H1 (cell line): ENCODE data around the gene C5orf52. TPM values are rescaled to one million over a fixed set of nuclear protein-coding genes. Genes with fewer than 3 reads are reported as not detected.

Experiments
- CTCF ChIA-PET: fragments of 300-600 bp; sonication (Branson Sonifier 250); formaldehyde crosslinking; loops from one replicate; lab custom pipeline; 2021; ENCODE audit not compliant: partially characterized antibody; lab: Charles Lee
- POLR2A ChIA-PET: fragments of 300-600 bp; sonication (Branson Sonifier 250); formaldehyde crosslinking; loops from one replicate; lab custom pipeline; 2021; ENCODE audit warnings: inconsistent platforms; ENCODE audit not compliant: partially characterized antibody; lab: Charles Lee
- DNase-seq, 2 experiments: peaks; one replicate each; pipeline versions ENCODE4 v3.0.0 to v3.0.0-alpha.2; 2010 to 2022; ENCODE audit warnings: low spot score in 2 of 2, low read depth in 1 of 2, mixed read lengths in 1 of 2
- FAIRE-seq: peaks from 2 replicates; lab custom pipeline; 2011; peaks lifted over from hg19 to GRCh38; lab: Jason Lieb, UNC
- H2AFZ ChIP-seq: 2 replicates; pipeline ENCODE4 v1.8.1; 2012; ENCODE audit warnings: low read length, inconsistent platforms
- H2AK5ac ChIP-seq: 2 replicates; pipeline ENCODE4 v1.6.1; 2013; ENCODE audit warnings: low read depth, low read length
- H2BK120ac ChIP-seq: replicated peaks from 2 replicates; pipeline ENCODE3; 2013; ENCODE audit warnings: low read depth, low read length, inconsistent platforms
- H2BK12ac ChIP-seq: 2 replicates; pipeline ENCODE4 v1.6.1; 2013; ENCODE audit warnings: low read depth, low read length
- H2BK15ac ChIP-seq: 2 replicates; pipeline ENCODE4 v1.6.1; 2013; ENCODE audit warnings: low read length
- H2BK20ac ChIP-seq: 2 replicates; pipeline ENCODE4 v1.6.1; 2013; ENCODE audit warnings: low read length
- H2BK5ac ChIP-seq: 2 replicates; pipeline ENCODE4 v1.6.1; 2013; ENCODE audit warnings: low read depth, low read length
- H3K14ac ChIP-seq: 2 replicates; pipeline ENCODE4 v1.6.1; 2013; ENCODE audit warnings: inconsistent platforms; ENCODE audit not compliant: insufficient read length
- H3K18ac ChIP-seq: 2 replicates; pipeline ENCODE4 v1.6.1; 2013; ENCODE audit warnings: low read length; ENCODE audit errors: extremely low read depth
- H3K23ac ChIP-seq: 2 replicates; pipeline ENCODE4 v1.6.1; 2013; ENCODE audit warnings: inconsistent platforms; ENCODE audit not compliant: insufficient read length
- H3K23me2 ChIP-seq: 2 replicates; pipeline ENCODE4 v1.6.1; 2013; ENCODE audit warnings: low read depth, low read length
- H3K27ac ChIP-seq: 2 replicates; pipeline ENCODE4 v1.6.1; 2011; ENCODE audit warnings: low read depth, low read length, inconsistent platforms
- H3K27me3 ChIP-seq, 4 experiments: replicated peaks in 1 of 4; 1 replicate in 1 of 4; 2 replicates in 3 of 4; pipeline versions ENCODE4 v1.6.1 to v1.8.1; 2011 to 2013; ENCODE audit warnings: low read length in 3 of 4, mild to moderate bottlenecking in 3 of 4, inconsistent platforms in 2 of 4, mixed read lengths in 2 of 4, moderate library complexity in 1 of 4; ENCODE audit not compliant: control insufficient read depth in 3 of 4, insufficient read depth in 3 of 4; ENCODE audit errors: extremely low read depth in 1 of 4
- H3K36me3 ChIP-seq, 4 experiments: 2 replicates each; pipeline versions ENCODE4 v1.6.1 to v1.8.1; 2011 to 2013; ENCODE audit warnings: mild to moderate bottlenecking in 4 of 4, low read length in 3 of 4, moderate library complexity in 2 of 4, control low read depth in 1 of 4, inconsistent platforms in 1 of 4; ENCODE audit not compliant: insufficient read depth in 4 of 4, control insufficient read depth in 2 of 4
- H3K4ac ChIP-seq: replicated peaks from 2 replicates; pipeline ENCODE3; 2013; ENCODE audit warnings: low read length, low read depth, mixed read lengths, inconsistent platforms; ENCODE audit not compliant: insufficient read length
- H3K4me1 ChIP-seq, 4 experiments: replicated peaks in 1 of 4; 1 replicate in 1 of 4; 2 replicates in 3 of 4; pipeline versions ENCODE4 v1.6.1 to v1.8.1; 2011 to 2013; ENCODE audit warnings: low read length in 3 of 4, inconsistent platforms in 2 of 4, mixed read lengths in 1 of 4; ENCODE audit not compliant: insufficient read depth in 4 of 4, control insufficient read depth in 3 of 4
- H3K4me2 ChIP-seq, 2 experiments: 2 replicates each; pipeline versions ENCODE4 v1.6.1 to v1.8.1; 2011 to 2013; ENCODE audit warnings: low read depth in 2 of 2, low read length in 2 of 2, control low read depth in 1 of 2, inconsistent platforms in 1 of 2, mild to moderate bottlenecking in 1 of 2; ENCODE audit not compliant: insufficient read depth in 1 of 2
- H3K4me3 ChIP-seq, 4 experiments: fragments of 200-600, 300-600 bp in 1 of 4; sonication (generic), shearing (Covaris generic), sonication (Bioruptor Twin) in 1 of 4; 2 replicates each; pipeline versions ENCODE4 v1.5.1 to v1.8.1; 2011 to 2016; ENCODE audit warnings: low read length in 4 of 4, low read depth in 3 of 4, control low read depth in 2 of 4, inconsistent platforms in 2 of 4, mild to moderate bottlenecking in 2 of 4, mixed read lengths in 1 of 4, moderate library complexity in 1 of 4; ENCODE audit not compliant: insufficient read depth in 2 of 4; ENCODE audit errors: extremely low read depth in 1 of 4
- H3K56ac ChIP-seq: replicated peaks from 2 replicates; pipeline ENCODE3; 2013; ENCODE audit warnings: low read depth, mild to moderate bottlenecking, mixed read lengths, low read length, inconsistent platforms; ENCODE audit not compliant: insufficient read length
- H3K79me1 ChIP-seq: 2 replicates; pipeline ENCODE4 v1.6.1; 2013; ENCODE audit warnings: low read depth, low read length, control low read depth
- H3K79me2 ChIP-seq, 2 experiments: 2 replicates each; pipeline versions ENCODE4 v1.6.1 to v1.8.1; 2012 to 2013; ENCODE audit warnings: low read length in 2 of 2, mild to moderate bottlenecking in 2 of 2, inconsistent platforms in 1 of 2; ENCODE audit not compliant: insufficient read depth in 2 of 2, control insufficient read depth in 1 of 2
- H3K9ac ChIP-seq, 4 experiments: replicated peaks in 1 of 4; 1 replicate in 1 of 4; 2 replicates in 3 of 4; pipeline versions ENCODE4 v1.6.1 to v1.8.1; 2011 to 2013; ENCODE audit warnings: low read depth in 3 of 4, low read length in 3 of 4, control low read depth in 2 of 4, mild to moderate bottlenecking in 2 of 4, moderate library complexity in 2 of 4, inconsistent platforms in 1 of 4; ENCODE audit errors: extremely low read depth in 1 of 4
- H3K9me3 ChIP-seq, 2 experiments: 2 replicates each; pipeline versions ENCODE4 v1.6.1 to v1.8.1; 2012 to 2013; ENCODE audit warnings: mild to moderate bottlenecking in 2 of 2, moderate library complexity in 2 of 2, control low read depth in 1 of 2, inconsistent platforms in 1 of 2, low read depth in 1 of 2, low read length in 1 of 2, mixed read lengths in 1 of 2; ENCODE audit not compliant: insufficient read depth in 2 of 2
- H4K20me1 ChIP-seq, 2 experiments: replicated peaks in 1 of 2; 2 replicates each; pipeline versions ENCODE3 to v1.8.1; 2011 to 2013; ENCODE audit warnings: inconsistent platforms in 2 of 2, low read length in 2 of 2, mild to moderate bottlenecking in 1 of 2; ENCODE audit not compliant: insufficient read depth in 2 of 2, control insufficient read depth in 1 of 2
- H4K5ac ChIP-seq: 2 replicates; pipeline ENCODE4 v1.6.1; 2013; ENCODE audit warnings: low read length, low read depth, mixed read lengths, inconsistent platforms; ENCODE audit not compliant: insufficient read length
- H4K8ac ChIP-seq: 2 replicates; pipeline ENCODE4 v1.8.0; 2013; ENCODE audit warnings: mild to moderate bottlenecking, moderate library complexity, low read length, inconsistent platforms; ENCODE audit not compliant: insufficient read depth; ENCODE audit errors: extremely low read depth
- H4K91ac ChIP-seq: replicated peaks from 2 replicates; pipeline ENCODE3; 2013; ENCODE audit warnings: low read length, mixed read lengths, inconsistent platforms; ENCODE audit not compliant: insufficient read length
- CBX5 ChIP-seq: fragments of 300-800, 300-1000 bp; sonication (generic); IDR thresholded peaks from 2 replicates; pipeline ENCODE4 v1.7.1; 2016; ENCODE audit warnings: antibody characterized with exemption, low read length, low read depth
- EGR1 ChIP-seq: IDR thresholded peaks from 2 replicates; pipeline ENCODE4 v1.6.1; 2011; ENCODE audit warnings: low read depth, low read length, borderline replicate concordance
- POLR2A ChIP-seq, 2 experiments: IDR thresholded peaks; 1 replicate in 1 of 2; 2 replicates in 1 of 2; pipeline ENCODE4 v1.6.1; 2011; ENCODE audit warnings: low read depth in 2 of 2, low read length in 2 of 2, mild to moderate bottlenecking in 2 of 2; ENCODE audit errors: control extremely low read depth in 1 of 2
- RBBP5 ChIP-seq: IDR thresholded peaks from 2 replicates; pipeline ENCODE4 v1.7.1; 2012; ENCODE audit warnings: low read depth, mild to moderate bottlenecking, inconsistent platforms, low read length, moderate library complexity, borderline replicate concordance
- SP4 ChIP-seq: IDR thresholded peaks from 2 replicates; pipeline ENCODE4 v1.6.1; 2012; ENCODE audit warnings: low read length, inconsistent platforms
- USF2 ChIP-seq: IDR thresholded peaks from 2 replicates; pipeline ENCODE4 v1.6.1; 2011; ENCODE audit warnings: low read length, improper control_type of control experiment
- WGBS, 2 experiments: shearing (Covaris generic) in 1 of 2; methylation state at CpG; one replicate each; pipeline versions ENCODE4 v1.1.6 to v1.1.7; 2013 to 2015; ENCODE audit warnings: low lambda C conversion rate in 2 of 2, mixed read lengths in 2 of 2, inconsistent platforms in 1 of 2, low coverage in 1 of 2, missing lambda C conversion rate in 1 of 2; ENCODE audit not compliant: insufficient replicate concordance in 2 of 2, insufficient coverage in 1 of 2, insufficient read length in 1 of 2; ENCODE audit errors: extremely low coverage in 1 of 2, missing lambda C conversion rate in 1 of 2; 5-methylcytosine and 5-hydroxymethylcytosine counted together
- polyA plus RNA-seq, 7 experiments: library from polyadenylated mRNA; depleted of rRNA in 3 of 7; stranded (reverse) in 5 of 7; unstranded in 2 of 7; fragments of >200 nt in 5 of 7; fragments of 200-250 nt in 2 of 7; gene quantifications; 1 replicate in 5 of 7; 2 replicates in 1 of 7; 4 replicates in 1 of 7; pipeline versions ENCODE4 v1.2.1 to v1.2.3, GENCODE V29; 2011 to 2013; ENCODE audit warnings: missing spikeins in 2 of 7, mixed read lengths in 2 of 7
- total RNA-seq: library from RNA; stranded (reverse); fragmentation: NEBNext Ultra II Directional; extraction: Animal tissue kit (Norgen Biotek cat#: 25700); gene quantifications from 2 replicates; pipeline ENCODE4 v1.2.1, GENCODE V29; 2021
- TF ChIP-seq, protein P1 (sequence below): IDR thresholded peaks from 2 replicates; pipeline ENCODE4 v1.6.1; 2012; ENCODE audit warnings: low read length, inconsistent platforms

The C5orf52 gene
- total and polyA plus RNA-seq, 2 of the 8 experiments (the other 6 are each of a cell fraction or from before 2014, with no cell fraction given) = not detected

GRCh38 chr5:157630341-157630740 lies 41.0 kb upstream of the C5orf52 start:
- Histone ChIP-seq H3K79me1 (no peaks in the 10 kb centered on the region), H3K4me2 (no peak overlapping the region), H3K36me3 (no peaks in the 10 kb centered on the region), H3K56ac (no peak overlapping the region), H3K4me1 (no peaks in the 10 kb centered on the region), H3K27ac (no peak overlapping the region), H4K20me1 (no peaks in the 10 kb centered on the region), H3K9ac (no peak overlapping the region), H2BK120ac (no peak overlapping the region), H3K4me3 (no peak overlapping the region), H3K27me3 (no peaks in the 10 kb centered on the region), H3K18ac (no peak overlapping the region), H4K8ac (no peak overlapping the region), H3K79me2 (no peaks in the 10 kb centered on the region), H2BK12ac (no peak overlapping the region), H3K23me2 (no peaks in the 10 kb centered on the region; the same call in 1 of the 2 replicates), H2BK15ac (no peak overlapping the region), H3K9me3 (no peaks in the 10 kb centered on the region), H4K5ac (no peak overlapping the region), H3K4ac (no peak overlapping the region), H2AK5ac (no peak overlapping the region), H3K23ac (no peak overlapping the region), H2BK5ac (no peak overlapping the region), H2AFZ (no peak overlapping the region), H4K91ac (no peak overlapping the region), H3K14ac (no peak overlapping the region), H2BK20ac (no peak overlapping the region)
- DNase-seq (no peak), FAIRE-seq (no peak)
- no peak for TF ChIP-seq USF2
- TF ChIP-seq, protein P1, sequence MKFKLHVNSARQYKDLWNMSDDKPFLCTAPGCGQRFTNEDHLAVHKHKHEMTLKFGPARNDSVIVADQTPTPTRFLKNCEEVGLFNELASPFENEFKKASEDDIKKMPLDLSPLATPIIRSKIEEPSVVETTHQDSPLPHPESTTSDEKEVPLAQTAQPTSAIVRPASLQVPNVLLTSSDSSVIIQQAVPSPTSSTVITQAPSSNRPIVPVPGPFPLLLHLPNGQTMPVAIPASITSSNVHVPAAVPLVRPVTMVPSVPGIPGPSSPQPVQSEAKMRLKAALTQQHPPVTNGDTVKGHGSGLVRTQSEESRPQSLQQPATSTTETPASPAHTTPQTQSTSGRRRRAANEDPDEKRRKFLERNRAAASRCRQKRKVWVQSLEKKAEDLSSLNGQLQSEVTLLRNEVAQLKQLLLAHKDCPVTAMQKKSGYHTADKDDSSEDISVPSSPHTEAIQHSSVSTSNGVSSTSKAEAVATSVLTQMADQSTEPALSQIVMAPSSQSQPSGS = no peak
- TF ChIP-seq EGR1 = no peak
- no peak for TF ChIP-seq RBBP5
- no peak for TF ChIP-seq SP4
- TF ChIP-seq POLR2A (IDR thresholded peaks at IDR 0.05; ENCODE audit: control extremely low read depth in 1 of 2, low read depth in 2 of 2, low read length in 2 of 2) = no peak
- TF ChIP-seq CBX5 = no peak
- 90% methylated on average over 2 of the region's 2 CpGs; no CpG with 5 or more reads in 1 of the 2 experiments for WGBS, 2 experiments
- ChIA-PET POLR2A (no interaction called here), CTCF (interaction anchor here (0.6 kb wide), 1 partner anchor 443 kb away, joined by 3 read pairs; no protein-coding TSS in a partner anchor)
